Colonic mucosa (tissue), 4 donors: ENCODE measurements around the gene AJAP1. TPM values are rescaled to one million over a fixed set of nuclear protein-coding genes. Genes with fewer than 3 reads are reported as not detected.

Experiments
- DNase-seq: peaks from one replicate; pipeline ENCODE4 v3.0.0-alpha.2; 2020
- H3K27ac ChIP-seq: fragments of 200-600 bp; one replicate; pipeline ENCODE4 v1.8.0; 2021
- H3K27me3 ChIP-seq: fragments of 200-600 bp; one replicate; pipeline ENCODE4 v1.8.0; 2021
- H3K36me3 ChIP-seq: fragments of 200-600 bp; one replicate; pipeline ENCODE4 v1.8.0; 2021
- H3K4me1 ChIP-seq: fragments of 200-600 bp; one replicate; pipeline ENCODE4 v1.8.0; 2021; ENCODE audit warnings: mild to moderate bottlenecking
- H3K4me3 ChIP-seq: fragments of 200-600 bp; one replicate; pipeline ENCODE4 v1.8.0; 2021
- H3K9ac ChIP-seq, 2 donors: one replicate each; pipeline ENCODE4 v1.7.0; 2013; ENCODE audit warnings: control low read depth in 2 of 2, low read depth in 2 of 2, low read length in 2 of 2
- H3K9me3 ChIP-seq: fragments of 200-600 bp; one replicate; pipeline ENCODE4 v1.8.0; 2021
- CTCF ChIP-seq: fragments of 200-600 bp; IDR thresholded peaks from one replicate; pipeline ENCODE4 v1.8.0; 2022; ENCODE audit warnings: antibody characterized with exemption, mild to moderate bottlenecking
- intact Hi-C: fragments of 100-400 bp; cut with DNase I; formaldehyde crosslinking; loops from one replicate; pipeline ENCODE4 v1.14.1; 2022
- total RNA-seq, 2 donors: library from RNA; stranded (reverse); fragmentation: NEBNext Ultra II Directional in 1 of 2; extraction: Animal tissue kit (Norgen Biotek cat#: 25700) in 1 of 2; gene quantifications; one replicate each; pipeline ENCODE4 v1.2.1, GENCODE V29; 2021
- donor health status: healthy.
- donor health status: DM: no; HTN: no; CAD: no.
- donor health status: DM: no; HTN: no; CAD: no.

The AJAP1 gene
- total RNA-seq, 2 donors from 2014 or later, result 0.07 to 0.42 TPM

GRCh38 chr1:4728319-4729089, 74.1 kb downstream of the AJAP1 start:
- no peak overlapping the region for H3K9ac ChIP-seq
- H3K4me1 ChIP-seq, result no peaks in the 10 kb centered on the region
- intact Hi-C loops, result no loop called here
- no peaks in the 10 kb centered on the region for H3K27me3 ChIP-seq
- DNase-seq, result no peak
- no peaks in the 10 kb centered on the region for H3K36me3 ChIP-seq
- H3K4me3 ChIP-seq, result no peak overlapping the region
- H3K9me3 ChIP-seq, result no peaks in the 10 kb centered on the region
- no peak for TF ChIP-seq CTCF
- no peak overlapping the region for H3K27ac ChIP-seq

- no peak for DNase-seq
- Histone ChIP-seq H3K9ac (no peak overlapping the region), H3K4me3 (no peak overlapping the region), H3K27me3 (no peaks in the 10 kb centered on the region), H3K4me1 (no peaks in the 10 kb centered on the region), H3K9me3 (no peaks in the 10 kb centered on the region), H3K36me3 (no peaks in the 10 kb centered on the region), H3K27ac (no peak overlapping the region)
- TF ChIP-seq CTCF, result no peak
- intact Hi-C loops, result no loop called here
Observed at GRCh38 chr1:4729090-4729471, 74.7 kb downstream of the AJAP1 start.

GRCh38 chr1:4730078-4730477, 75.7 kb downstream of the AJAP1 start:
- TF ChIP-seq CTCF, result no peak
- Histone ChIP-seq H3K4me3 (no peak overlapping the region), H3K27ac (no peak overlapping the region), H3K27me3 (no peaks in the 10 kb centered on the region), H3K9me3 (no peaks in the 10 kb centered on the region), H3K4me1 (no peaks in the 10 kb centered on the region), H3K36me3 (no peaks in the 10 kb centered on the region), H3K9ac (no peak overlapping the region)
- intact Hi-C loops, result no loop called here
- DNase-seq, result no peak

- no peaks in the 10 kb centered on the region for H3K27me3 ChIP-seq
- H3K9ac ChIP-seq, result no peak overlapping the region
- H3K27ac ChIP-seq, result no peak overlapping the region
- no peaks in the 10 kb centered on the region for H3K9me3 ChIP-seq
- TF ChIP-seq CTCF, result no peak
- H3K4me3 ChIP-seq, result no peak overlapping the region
- intact Hi-C loops, result no loop called here
- no peaks in the 10 kb centered on the region for H3K36me3 ChIP-seq
- no peaks in the 10 kb centered on the region for H3K4me1 ChIP-seq
- DNase-seq, result no peak
Observed at GRCh38 chr1:4733446-4734177, 79.2 kb downstream of the AJAP1 start.

GRCh38 chr1:4734219-4734618, 79.8 kb downstream of the AJAP1 start:
- TF ChIP-seq CTCF, result no peak
- no peaks in the 10 kb centered on the region for H3K4me1 ChIP-seq
- intact Hi-C loops, result no loop called here
- H3K4me3 ChIP-seq, result no peak overlapping the region
- H3K9me3 ChIP-seq, result no peaks in the 10 kb centered on the region
- no peak overlapping the region for H3K27ac ChIP-seq
- no peak for DNase-seq
- no peaks in the 10 kb centered on the region for H3K36me3 ChIP-seq
- H3K9ac ChIP-seq, result no peak overlapping the region
- H3K27me3 ChIP-seq, result no peaks in the 10 kb centered on the region
